ENCODE data around the gene SLC22A14. TPM values are rescaled to one million over a fixed set of nuclear protein-coding genes. Genes with fewer than 3 reads are reported as not detected.

SLC22A14 gene
- total RNA-seq, 1 experiment from 2014 or later, result not detected

- H3K4me3 Mint-ChIP-seq, result no peak overlapping the region; a peak in 1 of 5 replicates
- Histone ChIP-seq H3K23ac (ENCODE audit: insufficient read length, low read depth, low read length) (no peak overlapping the region), H3K56ac (ENCODE audit: insufficient read length, low read depth, low read length) (no peak overlapping the region), H2AK5ac (ENCODE audit: insufficient read length, low read length) (no peak overlapping the region), H3K14ac (ENCODE audit: insufficient read depth, low read length) (no peak overlapping the region), H3K27me3 (ENCODE audit: insufficient read depth, low read length) (no peaks in the 10 kb centered on the region), H2BK5ac (ENCODE audit: insufficient read length, low read length) (no peak overlapping the region), H3K4ac (ENCODE audit: low read depth, low read length) (no peak overlapping the region), H3K4me1 (ENCODE audit: insufficient read depth, low read length) (no peaks in the 10 kb centered on the region; the same call in none of the 2 replicates), H2BK15ac (ENCODE audit: low read depth, low read length) (no peak overlapping the region), H2BK20ac (ENCODE audit: low read depth, low read length, poor library complexity, severe bottlenecking) (no peak overlapping the region), H2BK120ac (ENCODE audit: low read depth, low read length, poor library complexity, severe bottlenecking) (no peak overlapping the region), H2AFZ (ENCODE audit: low read length) (no peak overlapping the region), H3K18ac (ENCODE audit: insufficient read length, low read depth, low read length) (no peak overlapping the region), H3T11ph (ENCODE audit: low read length) (no peak overlapping the region), H3K79me1 (ENCODE audit: insufficient read depth, low read depth, low read length, poor library complexity, severe bottlenecking) (no peaks in the 10 kb centered on the region), H4K8ac (replicated peaks; ENCODE audit: insufficient read length, low read depth, low read length) (no peak overlapping the region), H3K79me2 (ENCODE audit: insufficient read depth, low read length) (no peaks in the 10 kb centered on the region), H4K91ac (ENCODE audit: insufficient read length, low read depth, low read length) (no peak overlapping the region), H3K9me3 (ENCODE audit: control insufficient read depth, low read depth, low read length) (no peaks in the 10 kb centered on the region), H4K5ac (ENCODE audit: insufficient read length, low read depth, low read length) (no peak overlapping the region), H3K23me2 (ENCODE audit: insufficient read length, low read depth, low read length, poor library complexity, severe bottlenecking) (no peaks in the 10 kb centered on the region), H3K9ac (ENCODE audit: extremely low read depth, insufficient read length, low read length) (no peak overlapping the region), H3K27ac (ENCODE audit: insufficient read length, low read depth, low read length) (no peak overlapping the region), H3K4me2 (ENCODE audit: insufficient read depth, insufficient read length, low read length) (no peak overlapping the region), H2BK12ac (ENCODE audit: insufficient read length, low read depth, low read length) (no peak overlapping the region), H4K20me1 (ENCODE audit: control insufficient read depth, insufficient read depth, insufficient read length) (peaks cover 3% of the 10 kb centered on the region)
- peaks cover 20 to 27% of the 10 kb centered on the region in 2 experiments for H3K4me1 Mint-ChIP-seq
- H3K27ac Mint-ChIP-seq, result peak overlapping the region in 1 of 3 experiments; percentile 85; a peak in 2 of 7 replicates
- H3K27me3 Mint-ChIP-seq (ENCODE audit: low read depth), result no peaks in the 10 kb centered on the region
- peak; percentile 41 for DNase-seq
- WGBS (ENCODE audit: extremely low coverage, insufficient read length, low lambda C conversion rate), result no CpG with 5 or more reads among the region's 2 CpGs
- TF ChIP-seq CTCF (conservative IDR thresholded peaks at IDR 0.05), result peak; percentile 28; the same call in 1 of the 3 replicates
- no peaks in the 10 kb centered on the region for H3K36me3 Mint-ChIP-seq (ENCODE audit: insufficient read depth in 1 of 3, low read depth in 3 of 3)
- no peaks in the 10 kb centered on the region for H3K9me3 Mint-ChIP-seq
Observed at GRCh38 chr3:38267662-38268061, 14.4 kb upstream of the SLC22A14 start.

All from H9 (cell line).